GM10266 (cell line): ENCODE measurements around the gene PPHLN1.

Source experiments
- DNase-seq: peaks from one replicate; pipeline ENCODE4 v3.0.0; 2012; ENCODE audit errors: extremely low spot score
- CTCF ChIP-seq: IDR thresholded peaks from 2 replicates; pipeline ENCODE4 v1.5.1; 2012; ENCODE audit warnings: mild to moderate bottlenecking, low read depth; ENCODE audit not compliant: control insufficient read depth, insufficient read depth; ENCODE audit errors: missing control alignments

PPHLN1 gene

GRCh38 chr12:42472376-42472775 is 146.4 kb downstream of the PPHLN1 start:
- TF ChIP-seq CTCF = no peak
- no peak for DNase-seq

GRCh38 chr12:42473130-42473529 is 147.2 kb downstream of the PPHLN1 start:
- DNase-seq = no peak
- TF ChIP-seq CTCF = no peak

GRCh38 chr12:42473561-42473960 is 147.6 kb downstream of the PPHLN1 start:
- no peak for TF ChIP-seq CTCF
- no peak for DNase-seq

- no peak for DNase-seq
- TF ChIP-seq CTCF = no peak
Observed at GRCh38 chr12:42474391-42474790, 148.4 kb downstream of the PPHLN1 start.

GRCh38 chr12:42475106-42475505 is 149.1 kb downstream of the PPHLN1 start:
- TF ChIP-seq CTCF = no peak
- DNase-seq = no peak

GRCh38 chr12:42477941-42478340 is 152.0 kb downstream of the PPHLN1 start:
- TF ChIP-seq CTCF = no peak
- no peak for DNase-seq

GRCh38 chr12:42481368-42481767 is 155.4 kb downstream of the PPHLN1 start:
- no peak for TF ChIP-seq CTCF
- no peak for DNase-seq
